GM19043 (cell line): ENCODE data around the gene DIAPH2.
"Not testable (repeated sequence)": the region's sequence is repeated elsewhere in the genome, so short reads cannot be mapped to it uniquely, and the experiment has no call there.

Experiments
- ATAC-seq: cut with Tn5 transposase; IDR thresholded peaks from one replicate; pipeline ENCODE4 v1.9.1; 2021; ENCODE audit warnings: low read depth; ENCODE audit not compliant: unreplicated experiment

Gene DIAPH2

GRCh38 chrX:97409632-97410415 lies 725.2 kb downstream of the DIAPH2 start:
- ATAC-seq = not testable (repeated sequence)

GRCh38 chrX:97416461-97416860 lies 731.8 kb downstream of the DIAPH2 start:
- no peak for ATAC-seq

GRCh38 chrX:97429101-97429500 lies 744.5 kb downstream of the DIAPH2 start:
- no peak for ATAC-seq

DNA sequence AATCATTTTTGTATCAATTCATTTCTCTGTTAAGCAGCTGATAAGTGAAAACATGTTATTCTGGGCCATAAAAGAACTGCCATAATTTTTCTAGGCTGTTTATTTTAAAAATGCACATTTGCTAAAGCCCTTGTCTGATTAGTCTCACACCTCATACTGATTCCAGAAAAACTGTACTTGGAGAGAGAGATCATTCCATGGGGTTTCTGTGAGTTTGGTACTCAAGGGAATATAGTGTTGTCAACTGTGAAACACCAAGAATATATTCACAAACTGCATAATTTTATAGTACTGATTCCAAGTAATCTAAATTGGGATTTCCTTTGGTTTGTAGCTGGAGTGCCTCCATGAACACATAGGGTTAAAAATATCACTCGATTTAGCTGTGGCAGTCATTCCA lies 746.6 kb downstream of the DIAPH2 start:
- ATAC-seq = no peak

DNA sequence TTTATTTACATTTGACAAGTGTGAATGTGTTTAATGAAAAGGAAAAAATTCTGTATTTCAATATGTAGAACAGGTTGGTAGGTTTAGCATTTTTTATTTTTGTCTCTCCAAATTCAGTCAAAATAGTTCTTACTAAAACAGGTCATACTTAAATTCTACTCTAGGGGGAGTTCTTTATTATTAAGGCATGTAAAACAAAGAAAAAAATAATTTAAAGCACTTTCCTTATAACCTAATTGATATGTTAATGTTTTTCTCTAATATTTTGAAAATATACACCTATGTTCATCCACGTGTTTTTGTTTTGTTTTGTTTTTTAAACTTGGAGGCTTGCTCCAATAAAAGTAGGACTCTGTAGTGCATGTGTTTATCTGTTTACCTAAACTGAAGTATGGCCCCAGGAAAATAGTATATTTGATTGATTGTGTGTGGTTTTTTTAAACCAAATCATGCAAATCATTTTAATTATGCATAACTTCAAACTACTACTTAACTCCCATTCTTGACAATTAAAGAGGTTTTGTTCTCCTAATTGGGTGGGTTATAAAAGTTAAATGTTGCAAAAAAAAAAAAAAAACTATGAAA lies 761.7 kb downstream of the DIAPH2 start:
- ATAC-seq = no peak

DNA sequence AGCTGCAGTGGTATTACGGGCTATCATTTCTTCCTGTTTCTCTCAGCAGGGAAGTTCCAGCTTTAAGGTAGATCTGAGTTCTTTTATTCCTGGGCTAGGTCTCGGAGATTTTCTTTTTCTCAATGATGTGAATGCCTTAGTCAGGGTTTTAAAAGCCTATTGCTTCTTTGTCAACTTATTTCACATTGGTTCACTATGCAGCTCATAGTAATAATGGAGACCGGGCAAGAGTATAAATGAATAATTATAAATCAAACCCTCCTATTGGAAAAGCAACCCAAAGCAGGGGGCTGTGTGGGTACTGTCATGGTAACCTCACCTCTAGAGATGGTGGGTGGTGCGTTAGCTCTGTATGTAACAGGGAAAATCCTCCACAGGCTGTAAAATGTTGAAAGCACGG lies 762.7 kb downstream of the DIAPH2 start:
- ATAC-seq = no peak

- ATAC-seq = no peak
Observed at GRCh38 chrX:97452283-97452682, 767.6 kb downstream of the DIAPH2 start.

DNA sequence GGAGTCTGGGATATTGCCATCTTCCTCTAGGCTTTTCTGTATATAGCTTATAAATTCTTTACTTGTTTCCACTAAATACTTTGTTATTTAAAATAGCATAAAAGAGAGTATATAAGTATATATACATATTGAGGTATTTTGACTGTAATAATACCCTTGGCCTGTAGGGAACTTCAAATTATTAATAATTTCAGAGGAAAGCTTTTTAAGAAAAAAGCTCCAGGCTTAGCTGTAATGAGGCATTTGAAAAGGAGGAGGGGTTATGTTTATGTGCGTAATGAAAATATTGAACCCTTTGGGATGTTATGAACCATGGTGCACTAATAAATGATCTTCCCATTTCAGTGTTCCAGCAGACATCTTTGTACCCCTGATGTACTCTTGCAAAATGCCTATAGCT lies 777.1 kb downstream of the DIAPH2 start:
- no peak for ATAC-seq

DNA sequence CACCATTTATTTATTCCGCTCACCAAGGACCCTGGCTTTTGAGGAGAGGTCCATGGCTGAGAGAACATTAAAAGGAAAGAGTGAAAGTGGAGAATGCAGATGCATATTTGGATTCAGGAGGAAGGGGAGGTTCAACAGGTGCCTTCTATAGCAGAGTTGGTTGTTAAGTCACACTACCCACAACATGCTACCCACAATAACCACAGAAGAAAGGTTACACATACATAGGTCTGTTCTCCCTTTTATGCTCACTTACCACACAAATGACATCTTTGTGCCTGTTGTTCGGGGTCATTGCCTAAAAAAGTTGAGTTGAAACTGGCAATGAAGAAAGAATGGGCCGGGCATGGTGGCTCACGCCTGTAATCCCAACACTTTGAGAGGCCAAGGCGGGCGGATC lies 786.4 kb downstream of the DIAPH2 start:
- ATAC-seq = no peak

GRCh38 chrX:97474933-97475332 lies 790.3 kb downstream of the DIAPH2 start:
- no peak for ATAC-seq

- no peak for ATAC-seq
Observed at GRCh38 chrX:97479106-97479890, 794.7 kb downstream of the DIAPH2 start.

DNA sequence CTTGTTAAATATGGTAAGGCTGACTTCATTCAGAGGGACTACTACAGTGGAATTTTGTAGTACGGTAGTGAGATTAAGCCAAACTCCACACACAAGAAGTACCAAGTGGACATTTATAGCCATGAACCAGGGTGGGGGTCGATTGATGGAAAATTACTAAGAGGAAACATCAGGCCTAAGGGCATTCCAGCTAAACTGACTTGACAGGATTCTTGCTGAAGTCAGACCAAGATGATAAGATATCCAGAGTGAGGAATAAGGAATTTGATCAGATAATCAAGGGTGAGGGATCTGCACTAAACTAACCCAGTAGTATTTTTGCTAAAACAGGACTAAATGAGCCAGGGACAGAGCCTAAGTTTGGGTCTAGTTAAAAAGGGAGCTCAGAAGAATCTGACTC lies 796.6 kb downstream of the DIAPH2 start:
- ATAC-seq = no peak

DNA sequence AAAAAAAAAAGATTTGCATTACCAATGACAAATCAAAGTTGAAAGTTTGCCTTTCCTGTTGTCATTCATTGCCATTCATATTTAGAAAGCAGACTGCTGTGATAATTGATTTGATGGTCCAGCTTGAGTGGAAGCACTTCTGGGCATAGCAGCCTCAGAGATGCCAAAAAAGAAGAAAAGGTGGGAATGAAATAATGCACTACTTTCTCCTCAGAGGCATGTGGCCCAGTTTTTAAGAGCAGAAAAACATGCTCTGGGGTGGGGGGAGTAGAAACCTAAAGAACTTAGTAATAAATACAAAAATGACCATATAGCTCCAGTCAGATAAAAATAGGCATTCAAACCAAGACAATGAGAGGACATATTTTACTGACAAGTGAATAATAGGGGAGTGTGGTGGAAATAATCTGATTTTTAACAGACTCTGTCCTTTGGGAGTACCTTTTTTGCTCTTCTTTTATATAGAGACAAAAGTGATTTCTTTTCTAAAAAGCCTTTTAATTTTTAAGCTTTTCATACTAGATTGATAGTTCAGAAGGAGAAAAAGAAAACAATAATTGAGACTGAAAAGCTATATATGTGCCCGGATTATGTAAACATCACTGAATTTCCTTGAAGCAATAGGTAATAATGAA lies 798.1 kb downstream of the DIAPH2 start:
- no peak for ATAC-seq

- no peak for ATAC-seq
Observed at GRCh38 chrX:97490656-97491055, 806.0 kb downstream of the DIAPH2 start.

DNA sequence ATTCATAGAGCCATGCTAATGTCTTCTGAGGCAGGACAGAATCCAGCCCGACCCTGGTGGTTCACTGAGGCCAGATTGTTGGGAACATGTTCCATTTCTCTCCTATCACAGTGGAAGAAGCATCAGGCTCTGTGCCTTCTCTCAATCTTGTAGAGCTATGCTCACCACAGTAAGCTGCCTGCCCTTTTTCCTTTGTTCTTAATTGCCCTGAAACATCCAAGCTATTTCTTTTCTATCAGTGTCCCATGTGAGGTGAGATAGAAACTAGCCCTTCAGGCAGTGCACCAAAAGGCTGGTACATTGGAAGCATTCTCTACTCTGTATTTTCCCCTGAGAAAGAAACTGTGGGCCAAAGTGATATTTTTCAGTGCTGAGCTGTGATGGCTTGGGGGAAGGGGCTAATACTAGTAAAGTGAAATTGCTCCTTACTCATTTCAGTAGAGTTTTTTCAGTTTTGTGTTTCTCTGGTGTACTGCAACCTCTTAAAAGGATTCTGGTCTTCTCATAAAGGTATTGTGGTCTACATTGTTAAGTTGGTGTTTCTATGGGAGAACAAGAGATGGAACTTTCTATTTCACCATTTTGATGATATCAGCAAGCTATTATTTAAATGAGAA lies 810.2 kb downstream of the DIAPH2 start:
- peak; percentile 97 for ATAC-seq

DNA sequence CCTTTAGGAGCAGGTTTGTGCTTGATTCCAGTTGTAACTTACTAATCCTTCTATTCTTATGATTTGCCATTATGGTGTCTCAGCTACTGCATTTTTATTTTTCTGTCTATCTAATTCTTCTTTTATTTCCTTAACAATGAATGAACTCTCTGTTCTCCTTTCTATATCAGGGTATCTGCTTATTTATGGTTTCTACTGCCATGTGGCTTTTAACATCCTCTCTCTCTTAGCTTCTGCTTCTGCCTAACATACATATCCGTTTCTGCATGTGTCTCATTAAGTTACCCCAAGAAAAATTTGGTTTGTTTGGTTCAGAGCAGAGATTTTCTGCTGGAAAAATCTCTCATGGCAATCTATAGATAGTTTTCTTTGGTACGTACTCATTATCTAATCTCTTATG lies 813.5 kb downstream of the DIAPH2 start:
- no peak for ATAC-seq

DNA sequence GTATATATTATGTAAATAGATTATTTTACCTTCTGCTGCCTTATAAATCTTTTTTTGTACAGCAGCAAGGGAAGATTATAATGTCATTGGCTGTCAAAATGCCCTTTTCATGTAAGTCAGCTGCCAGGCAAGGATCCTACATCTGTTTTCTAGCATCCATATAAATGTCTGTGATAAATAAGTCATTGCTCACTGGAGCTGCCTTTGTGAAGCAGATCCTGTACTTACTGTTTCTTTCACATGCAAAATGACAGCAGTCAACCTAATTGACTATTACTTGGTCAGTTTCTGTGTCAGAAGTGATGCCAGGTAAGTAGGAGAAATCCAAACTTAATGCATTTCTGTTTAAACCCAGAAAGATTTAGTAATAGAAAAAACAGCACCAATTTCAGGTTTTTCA lies 819.8 kb downstream of the DIAPH2 start:
- ATAC-seq = no peak

DNA sequence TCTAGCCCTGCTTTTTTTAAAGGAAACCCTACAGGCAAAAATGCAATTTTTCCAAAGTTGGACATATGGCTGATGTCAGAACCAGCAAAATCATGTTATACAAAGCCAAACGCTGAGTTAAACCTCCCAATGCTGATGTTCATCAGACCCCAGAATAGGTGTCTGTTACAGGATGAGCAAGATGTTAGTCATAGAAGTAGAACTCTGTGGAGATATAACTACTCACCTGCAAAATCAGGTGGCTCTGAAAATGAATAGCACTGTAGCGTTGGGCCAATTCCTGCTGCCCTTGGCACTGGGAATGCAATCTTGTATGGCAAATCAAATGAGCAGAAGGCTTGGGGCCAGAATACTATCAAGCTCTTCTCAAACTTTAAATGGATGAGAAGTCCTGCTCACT lies 833.1 kb downstream of the DIAPH2 start:
- ATAC-seq = no peak

- ATAC-seq = no peak
Observed at GRCh38 chrX:97522307-97522706, 837.7 kb downstream of the DIAPH2 start.

- no peak for ATAC-seq
Observed at GRCh38 chrX:97524340-97524739, 839.7 kb downstream of the DIAPH2 start.

DNA sequence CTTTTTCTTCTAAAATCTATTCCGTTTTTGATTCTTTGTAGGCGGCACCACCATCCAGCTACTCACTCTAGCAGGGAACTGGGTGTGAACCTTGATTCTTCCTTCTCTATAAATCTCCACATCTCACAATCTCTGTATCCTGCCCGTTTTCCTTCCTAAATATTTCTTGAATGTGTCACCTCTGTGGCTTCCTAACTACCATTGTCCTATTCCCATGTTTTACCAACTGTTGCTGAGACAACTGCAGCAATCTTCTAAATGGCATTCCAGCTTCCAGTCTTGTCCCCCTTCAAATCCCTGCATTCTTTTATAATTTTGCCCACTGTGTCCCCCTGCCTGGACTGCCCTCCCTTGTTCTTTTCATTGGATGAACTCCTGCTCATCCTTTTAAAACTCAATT lies 840.4 kb downstream of the DIAPH2 start:
- no peak for ATAC-seq
